HuH-7.5 (cell line): ENCODE data around the gene SPNS3.

Source experiments
- DNase-seq: peaks from one replicate; pipeline ENCODE4 v3.0.0; 2011; ENCODE audit warnings: low spot score

SPNS3 gene

GRCh38 chr17:4530799-4531730, 97.3 kb downstream of the SPNS3 start:
- no peak for DNase-seq

GRCh38 chr17:4531988-4532736, 98.4 kb downstream of the SPNS3 start:
- no peak for DNase-seq

- DNase-seq = no peak
These were observed 99.3 kb downstream of the SPNS3 start for GRCh38 chr17:4532860-4533522.

- no peak for DNase-seq
These were observed 100.1 kb downstream of the SPNS3 start for GRCh38 chr17:4533523-4534504.

- DNase-seq = no peak
These were observed 100.8 kb downstream of the SPNS3 start for GRCh38 chr17:4534515-4534914.

- no peak for DNase-seq
These were observed 101.4 kb downstream of the SPNS3 start for GRCh38 chr17:4534928-4535666.

GRCh38 chr17:4535667-4536258, 102.0 kb downstream of the SPNS3 start:
- no peak for DNase-seq

GRCh38 chr17:4536259-4536741, 102.6 kb downstream of the SPNS3 start:
- no peak for DNase-seq

GRCh38 chr17:4536742-4537411, 103.1 kb downstream of the SPNS3 start:
- no peak for DNase-seq
